Measurements from ENCODE around the gene ZNF267. TPM values are rescaled to one million over a fixed set of nuclear protein-coding genes. Genes with fewer than 3 reads are reported as not detected.

Gene ZNF267
- total RNA-seq, 2 donors from 2014 or later = 8.8 to 11.5 TPM

DNA sequence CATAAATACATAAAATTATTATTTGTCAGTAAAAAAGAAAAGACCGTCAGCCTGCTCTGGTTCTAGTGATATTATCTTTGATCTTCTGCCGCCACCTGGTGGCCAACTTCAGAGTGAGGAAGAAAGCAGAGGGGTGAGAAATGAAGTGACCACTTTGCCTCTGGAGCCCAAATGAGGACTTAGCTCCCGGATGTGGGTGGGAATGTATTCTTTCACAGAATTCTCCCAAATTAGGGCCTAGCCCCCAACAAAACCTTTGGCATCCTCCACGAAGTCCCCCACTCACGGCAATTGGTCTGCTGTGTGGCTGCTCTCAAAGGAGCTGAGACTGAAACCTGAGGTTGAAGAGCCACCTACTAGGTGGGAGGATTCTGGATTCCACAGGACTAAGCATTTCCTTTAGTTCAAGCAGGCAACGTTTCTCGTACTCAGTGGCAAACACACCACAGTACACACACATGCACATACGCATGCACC lies 4.9 kb upstream of the ZNF267 start:
- intact Hi-C loops (cut with DNase I) = loop anchor here (10.0 kb wide), 1 partner anchor 884 kb away; the partner anchor contains the start of gene HSD3B7
- Histone ChIP-seq H3K27ac (peak overlapping the region in 2 of 4 donors; percentile 25 to 80), H3K9me3 (no peaks in the 10 kb centered on the region), H3K4me3 (no peak overlapping the region), H3K36me3 (replicated peaks in 1 of 2; ENCODE audit: insufficient read depth in 1 of 2, low read depth in 2 of 2) (no peaks in the 10 kb centered on the region), H3K27me3 (no peaks in the 10 kb centered on the region), H3K4me1 (peaks cover 16% of the 10 kb centered on the region)
- ATAC-seq = peak; percentile 65
- TF ChIP-seq POLR2A (IDR thresholded peaks at IDR 0.05) = no peak
- TF ChIP-seq CTCF (IDR thresholded peaks at IDR 0.05) = peak; percentile 44 to 85 (median 81)
- 9 to 11% methylated on average over 8 of the region's 8 CpGs for WGBS, 2 donors
- DNase-seq = peak; percentile 85 to 92 (median 87)

DNA sequence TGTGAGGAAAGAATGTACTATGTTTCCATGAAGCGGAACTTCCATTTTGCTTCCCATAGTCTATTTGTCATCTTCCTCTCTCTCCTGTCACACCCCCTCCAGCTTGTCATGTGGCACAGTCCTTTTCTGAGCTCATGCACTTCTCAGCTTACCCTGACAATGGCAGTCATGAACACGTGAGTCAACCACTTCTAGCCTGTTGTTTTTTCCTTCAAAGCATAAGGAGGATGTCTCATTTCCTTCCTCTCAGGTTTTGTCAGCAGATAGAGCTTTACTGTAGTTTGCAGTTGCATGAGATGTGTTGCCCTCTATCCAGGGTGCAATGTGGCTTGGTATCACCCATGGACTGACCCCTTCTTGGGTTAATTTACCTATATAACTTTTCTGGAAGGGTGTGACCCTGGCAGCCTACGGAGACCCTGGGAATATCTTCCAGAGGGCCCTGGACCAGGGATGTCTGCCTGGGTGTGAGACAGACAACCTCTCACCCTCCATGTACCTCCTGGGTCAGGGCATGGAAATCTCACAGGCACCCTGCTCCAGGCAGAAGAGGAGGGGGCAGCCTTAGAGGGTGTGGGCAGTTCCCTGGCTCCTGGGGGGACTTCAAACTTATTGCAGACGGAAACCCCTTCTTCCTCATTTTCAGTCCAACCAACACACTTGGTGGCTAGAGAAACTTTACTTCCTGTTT lies 4.0 kb upstream of the ZNF267 start:
- Histone ChIP-seq H3K27me3 (no peaks in the 10 kb centered on the region), H3K36me3 (replicated peaks in 1 of 2; ENCODE audit: insufficient read depth in 1 of 2, low read depth in 2 of 2) (no peaks in the 10 kb centered on the region), H3K9me3 (no peaks in the 10 kb centered on the region), H3K27ac (peak overlapping the region in 2 of 4 donors; percentile 9 to 80), H3K4me1 (peaks cover 17% of the 10 kb centered on the region), H3K4me3 (no peak overlapping the region)
- intact Hi-C loops (cut with DNase I) = loop anchor here (10.0 kb wide), 1 partner anchor 885 kb away; the partner anchor contains the start of gene HSD3B7
- TF ChIP-seq POLR2A (IDR thresholded peaks at IDR 0.05) (no peak), CTCF (IDR thresholded peaks at IDR 0.05) (no peak)
- DNase-seq (peak in 1 of 4 donors; percentile 77), ATAC-seq (no peak)
- 35 to 46% methylated on average over 4 of the region's 4 CpGs for WGBS, 2 donors

- TF ChIP-seq POLR2A (IDR thresholded peaks at IDR 0.05) (no peak), CTCF (IDR thresholded peaks at IDR 0.05) (no peak)
- H3K4me3 ChIP-seq = no peak overlapping the region
- WGBS, 2 donors = 62 to 71% methylated on average over 2 of the region's 2 CpGs
- H3K9me3 ChIP-seq = no peaks in the 10 kb centered on the region
- H3K4me1 ChIP-seq = peaks cover 28% of the 10 kb centered on the region
- intact Hi-C loops (cut with DNase I) = no loop called here
- H3K27me3 ChIP-seq = no peaks in the 10 kb centered on the region
- H3K36me3 ChIP-seq (replicated peaks in 1 of 2; ENCODE audit: insufficient read depth in 1 of 2, low read depth in 2 of 2) = no peaks in the 10 kb centered on the region
- ATAC-seq (no peak), DNase-seq (no peak)
- H3K27ac ChIP-seq = no peak overlapping the region
These were observed 2.8 kb upstream of the ZNF267 start for GRCh38 chr16:31870809-31871208.

- no peak for TF ChIP-seq POLR2A (IDR thresholded peaks at IDR 0.05)
- TF ChIP-seq CTCF (IDR thresholded peaks at IDR 0.05) = no peak
- no peak for DNase-seq
- no peak for ATAC-seq
- Histone ChIP-seq H3K27ac (no peak overlapping the region), H3K36me3 (replicated peaks in 1 of 2; ENCODE audit: insufficient read depth in 1 of 2, low read depth in 2 of 2) (no peaks in the 10 kb centered on the region), H3K9me3 (no peaks in the 10 kb centered on the region), H3K27me3 (no peaks in the 10 kb centered on the region), H3K4me3 (no peak overlapping the region), H3K4me1 (peaks cover 32% of the 10 kb centered on the region)
- intact Hi-C loops (cut with DNase I) = no loop called here
- 68 to 85% methylated on average over 3 of the region's 3 CpGs for WGBS, 2 donors
These were observed 2.1 kb upstream of the ZNF267 start for GRCh38 chr16:31871510-31871909.

GRCh38 chr16:31872201-31872600 lies 1.4 kb upstream of the ZNF267 start:
- 63 to 77% methylated on average over 5 to 6 of the region's 6 CpGs for WGBS, 2 donors
- TF ChIP-seq CTCF (IDR thresholded peaks at IDR 0.05) = no peak
- TF ChIP-seq POLR2A (IDR thresholded peaks at IDR 0.05) = no peak
- Histone ChIP-seq H3K27ac (no peak overlapping the region), H3K36me3 (replicated peaks in 1 of 2; ENCODE audit: insufficient read depth in 1 of 2, low read depth in 2 of 2) (no peaks in the 10 kb centered on the region), H3K9me3 (no peaks in the 10 kb centered on the region), H3K4me3 (no peak overlapping the region), H3K27me3 (no peaks in the 10 kb centered on the region), H3K4me1 (peaks cover 39% of the 10 kb centered on the region)
- intact Hi-C loops (cut with DNase I) = no loop called here
- ATAC-seq (no peak), DNase-seq (no peak)

All from body of pancreas (tissue), 4 donors.